Neural progenitor cell (in vitro differentiated cells): ENCODE measurements around the gene PCDHGA8. TPM values are rescaled to one million over a fixed set of nuclear protein-coding genes. Genes with fewer than 3 reads are reported as not detected.

ENCODE experiments used
- DNase-seq: peaks from one replicate; pipeline ENCODE4 v3.0.0-alpha.2; 2016; ENCODE audit warnings: low spot score
- H2AFZ ChIP-seq: fragments of 200-600 bp; sonication (generic); replicated peaks from 2 replicates; pipeline ENCODE4 v1.6.1; 2016; ENCODE audit warnings: antibody characterized with exemption
- H3F3A ChIP-seq: fragments of 200-600 bp; sonication (generic); 2 replicates; pipeline ENCODE4 v1.6.1; 2016; ENCODE audit warnings: antibody characterized with exemption, low read depth
- H3K27ac ChIP-seq: fragments of 200-600 bp; sonication (generic); 2 replicates; pipeline ENCODE4 v1.5.1; 2016; ENCODE audit warnings: mild to moderate bottlenecking
- H3K27me3 ChIP-seq: fragments of 200-600 bp; sonication (generic); 2 replicates; pipeline ENCODE4 v1.6.1; 2016; ENCODE audit warnings: mild to moderate bottlenecking, moderate library complexity
- H3K36me3 ChIP-seq: fragments of 200-600 bp; sonication (generic); 2 replicates; pipeline ENCODE4 v1.5.1; 2016
- H3K4me1 ChIP-seq: fragments of 200-600 bp; sonication (generic); 2 replicates; pipeline ENCODE4 v1.6.1; 2016; ENCODE audit warnings: mixed run types
- H3K4me2 ChIP-seq: fragments of 200-600 bp; sonication (generic); 2 replicates; pipeline ENCODE4 v1.6.1; 2016
- H3K4me3 ChIP-seq: fragments of 200-600 bp; sonication (generic); 2 replicates; pipeline ENCODE4 v1.5.1; 2016
- H3K79me2 ChIP-seq: fragments of 200-600 bp; sonication (generic); 2 replicates; pipeline ENCODE4 v1.6.1; 2016; ENCODE audit warnings: low read depth
- H3K9ac ChIP-seq: fragments of 200-600 bp; sonication (generic); 2 replicates; pipeline ENCODE4 v1.6.1; 2016
- H3K9me3 ChIP-seq: fragments of 200-600 bp; sonication (generic); 2 replicates; pipeline ENCODE4 v1.5.1; 2016; ENCODE audit warnings: low read depth
- H4K20me1 ChIP-seq: fragments of 200-600 bp; sonication (generic); 2 replicates; pipeline ENCODE4 v1.6.1; 2016; ENCODE audit warnings: low read depth
- H3K27ac Mint-ChIP-seq: 3 replicates; pipeline ENCODE4 v1.8.0; 2021; ENCODE audit warnings: mixed read lengths
- H3K27me3 Mint-ChIP-seq: 2 replicates; pipeline ENCODE4 v1.8.0; 2022; ENCODE audit warnings: low read depth, mild to moderate bottlenecking, inconsistent platforms, moderate library complexity, mixed read lengths; ENCODE audit not compliant: insufficient read depth
- H3K36me3 Mint-ChIP-seq: 3 replicates; pipeline ENCODE4 v1.8.0; 2021; ENCODE audit warnings: mixed read lengths
- H3K4me1 Mint-ChIP-seq: 3 replicates; pipeline ENCODE4 v1.8.0; 2021; ENCODE audit warnings: mixed read lengths
- H3K4me3 Mint-ChIP-seq: 3 replicates; pipeline ENCODE4 v1.8.0; 2021; ENCODE audit warnings: mild to moderate bottlenecking, moderate library complexity, mixed read lengths
- H3K9me3 Mint-ChIP-seq: 3 replicates; pipeline ENCODE4 v1.8.0; 2020; ENCODE audit warnings: mixed read lengths
- EZH2 ChIP-seq: fragments of 200-600 bp; sonication (generic); IDR thresholded peaks from 2 replicates; pipeline ENCODE4 v1.6.1; 2017; ENCODE audit warnings: antibody characterized with exemption, mild to moderate bottlenecking, moderate library complexity
- EZH2phosphoT487 ChIP-seq: fragments of 200-600 bp; sonication (generic); IDR thresholded peaks from 2 replicates; pipeline ENCODE4 v1.6.1; 2017; ENCODE audit warnings: antibody characterized with exemption
- total RNA-seq: library from RNA; depleted of rRNA; stranded (reverse); fragments of >200 nt; gene quantifications from 2 replicates; pipeline ENCODE4 v1.2.3, GENCODE V29; 2015; ENCODE audit warnings: low replicate concordance
- TF ChIP-seq, protein P1 (sequence below): fragments of 200-600 bp; sonication (generic); IDR thresholded peaks from 2 replicates; pipeline ENCODE4 v1.5.1; 2017; ENCODE audit warnings: antibody characterized with exemption, mild to moderate bottlenecking

The PCDHGA8 gene
- total RNA-seq, 1 donor from 2014 or later = 3.3 TPM

- no peak overlapping the region for H3K4me2 ChIP-seq
These were observed 6.2 kb downstream of the PCDHGA8 start for GRCh38 chr5:141398608-141399007.

DNA sequence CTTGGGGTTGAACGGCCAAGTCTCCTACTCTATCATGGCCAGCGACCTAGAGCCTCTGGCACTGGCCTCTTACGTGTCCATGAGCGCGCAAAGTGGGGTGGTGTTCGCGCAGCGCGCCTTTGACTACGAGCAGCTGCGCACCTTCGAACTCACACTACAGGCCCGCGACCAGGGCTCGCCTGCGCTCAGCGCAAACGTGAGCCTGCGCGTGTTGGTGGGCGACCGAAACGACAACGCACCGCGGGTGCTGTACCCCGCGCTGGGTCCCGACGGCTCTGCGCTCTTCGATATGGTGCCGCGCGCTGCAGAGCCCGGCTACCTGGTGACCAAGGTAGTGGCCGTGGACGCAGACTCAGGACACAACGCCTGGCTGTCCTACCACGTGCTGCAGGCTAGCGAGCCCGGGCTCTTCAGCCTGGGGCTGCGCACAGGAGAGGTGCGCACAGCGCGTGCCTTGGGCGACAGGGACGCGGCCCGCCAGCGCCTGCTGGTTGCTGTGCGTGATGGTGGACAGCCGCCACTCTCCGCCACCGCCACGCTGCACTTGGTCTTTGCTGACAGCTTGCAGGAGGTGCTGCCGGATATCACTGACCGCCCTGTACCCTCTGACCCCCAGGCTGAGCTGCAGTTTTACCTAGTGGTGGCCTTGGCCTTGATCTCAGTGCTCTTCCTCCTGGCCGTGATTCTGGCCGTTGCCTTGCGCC lies 7.3 kb downstream of the PCDHGA8 start:
- Histone ChIP-seq H3F3A (no peaks in the 10 kb centered on the region), H3K27me3 (no peaks in the 10 kb centered on the region), H3K4me3 (no peak overlapping the region), H3K27ac (no peak overlapping the region), H3K9ac (no peak overlapping the region), H3K36me3 (no peaks in the 10 kb centered on the region), H3K9me3 (peaks cover 27% of the 10 kb centered on the region), H2AFZ (no peak overlapping the region), H4K20me1 (no peaks in the 10 kb centered on the region), H3K4me2 (no peak overlapping the region), H3K4me1 (no peaks in the 10 kb centered on the region), H3K79me2 (no peaks in the 10 kb centered on the region)
- Mint-ChIP-seq H3K4me3 (no peak overlapping the region), H3K9me3 (peaks cover 62% of the 10 kb centered on the region), H3K36me3 (peaks cover 5% of the 10 kb centered on the region), H3K27me3 (no peaks in the 10 kb centered on the region), H3K4me1 (no peaks in the 10 kb centered on the region), H3K27ac (no peak overlapping the region)
- no peak for DNase-seq
- TF ChIP-seq EZH2 = no peak
- no peak for TF ChIP-seq EZH2phosphoT487
- TF ChIP-seq, protein P1, sequence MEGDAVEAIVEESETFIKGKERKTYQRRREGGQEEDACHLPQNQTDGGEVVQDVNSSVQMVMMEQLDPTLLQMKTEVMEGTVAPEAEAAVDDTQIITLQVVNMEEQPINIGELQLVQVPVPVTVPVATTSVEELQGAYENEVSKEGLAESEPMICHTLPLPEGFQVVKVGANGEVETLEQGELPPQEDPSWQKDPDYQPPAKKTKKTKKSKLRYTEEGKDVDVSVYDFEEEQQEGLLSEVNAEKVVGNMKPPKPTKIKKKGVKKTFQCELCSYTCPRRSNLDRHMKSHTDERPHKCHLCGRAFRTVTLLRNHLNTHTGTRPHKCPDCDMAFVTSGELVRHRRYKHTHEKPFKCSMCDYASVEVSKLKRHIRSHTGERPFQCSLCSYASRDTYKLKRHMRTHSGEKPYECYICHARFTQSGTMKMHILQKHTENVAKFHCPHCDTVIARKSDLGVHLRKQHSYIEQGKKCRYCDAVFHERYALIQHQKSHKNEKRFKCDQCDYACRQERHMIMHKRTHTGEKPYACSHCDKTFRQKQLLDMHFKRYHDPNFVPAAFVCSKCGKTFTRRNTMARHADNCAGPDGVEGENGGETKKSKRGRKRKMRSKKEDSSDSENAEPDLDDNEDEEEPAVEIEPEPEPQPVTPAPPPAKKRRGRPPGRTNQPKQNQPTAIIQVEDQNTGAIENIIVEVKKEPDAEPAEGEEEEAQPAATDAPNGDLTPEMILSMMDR = no peak

More at GRCh38 chr5:141398608-141399007, 6.2 kb downstream of the PCDHGA8 start:
- H3K27me3 ChIP-seq = no peaks in the 10 kb centered on the region
- no peaks in the 10 kb centered on the region for H4K20me1 ChIP-seq
- H3K9ac ChIP-seq = no peak overlapping the region
- Mint-ChIP-seq H3K9me3 (peaks cover 61% of the 10 kb centered on the region), H3K27me3 (no peaks in the 10 kb centered on the region), H3K4me1 (no peaks in the 10 kb centered on the region), H3K27ac (no peak overlapping the region), H3K4me3 (no peak overlapping the region), H3K36me3 (peaks cover 6% of the 10 kb centered on the region)
- TF ChIP-seq, protein P1 = no peak
- TF ChIP-seq EZH2phosphoT487 (no peak), EZH2 (no peak)
- DNase-seq = no peak
- H3F3A ChIP-seq = no peaks in the 10 kb centered on the region
- H2AFZ ChIP-seq = no peak overlapping the region
- no peaks in the 10 kb centered on the region for H3K79me2 ChIP-seq
- no peaks in the 10 kb centered on the region for H3K4me1 ChIP-seq
- peaks cover 3% of the 10 kb centered on the region for H3K36me3 ChIP-seq
- H3K4me3 ChIP-seq = no peak overlapping the region
- peaks cover 34% of the 10 kb centered on the region for H3K9me3 ChIP-seq
- H3K27ac ChIP-seq = no peak overlapping the region

DNA sequence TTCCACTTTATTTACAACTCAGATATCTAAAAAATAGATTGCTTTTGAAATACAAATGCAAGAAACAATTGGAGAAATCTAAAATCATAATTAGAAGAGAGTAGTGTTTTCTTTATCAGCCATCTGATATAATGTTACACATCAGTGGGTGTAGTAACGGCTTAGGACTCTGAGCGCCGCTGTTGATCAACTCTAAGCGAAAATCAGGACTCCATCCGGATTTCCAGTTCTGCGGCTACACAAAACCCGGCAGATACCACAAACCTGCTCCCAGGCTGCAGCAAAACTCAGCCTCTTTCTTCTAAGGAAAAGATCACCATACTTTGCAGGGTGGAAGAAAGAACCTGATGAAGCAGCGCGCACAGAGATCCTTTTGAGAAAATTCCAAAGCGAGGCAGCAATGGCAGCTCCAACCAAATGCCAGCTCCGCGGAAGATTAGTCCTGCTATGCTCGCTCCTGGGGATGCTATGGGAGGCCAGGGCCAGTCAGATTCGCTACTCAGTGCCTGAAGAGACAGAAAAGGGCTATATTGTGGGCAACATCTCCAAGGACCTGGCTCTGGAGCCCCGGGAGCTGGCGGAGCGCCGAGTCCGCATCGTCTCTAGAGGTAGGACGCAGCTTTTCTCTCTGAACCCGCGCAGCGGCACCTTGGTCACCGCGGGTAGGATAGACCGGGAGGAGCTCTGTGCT lies 10.3 kb downstream of the PCDHGA8 start, which contains the start of gene PCDHGA9:
Gene PCDHGA9, plus strand, starts transcription at position 226 of the 691 bp plus-strand sequence. Its CDS starts 175 bp downstream, at position 401.
- H3K9me3 Mint-ChIP-seq = peaks cover 61% of the 10 kb centered on the region

More for the DNA sequence above, 10.3 kb downstream of the PCDHGA8 start, which contains the start of gene PCDHGA9:
- DNase-seq = no peak
- H3K4me1 Mint-ChIP-seq = no peaks in the 10 kb centered on the region
- no peaks in the 10 kb centered on the region for H3K79me2 ChIP-seq
- no peaks in the 10 kb centered on the region for H4K20me1 ChIP-seq
- H3K27me3 Mint-ChIP-seq = no peaks in the 10 kb centered on the region
- H3K4me2 ChIP-seq = no peak within 1 kb of the TSS
- H3F3A ChIP-seq = peaks cover 4% of the 10 kb centered on the region
- peaks cover 13% of the 10 kb centered on the region for H3K36me3 Mint-ChIP-seq
- H3K4me3 Mint-ChIP-seq = no peak within 1 kb of the TSS
- no peak within 1 kb of the TSS for H2AFZ ChIP-seq
- TF ChIP-seq EZH2phosphoT487 = no peak
- TF ChIP-seq, protein P1 = peak; percentile 23
- no peaks in the 10 kb centered on the region for H3K27me3 ChIP-seq
- no peak within 1 kb of the TSS for H3K27ac ChIP-seq
- H3K36me3 ChIP-seq = no peaks in the 10 kb centered on the region
- no peak within 1 kb of the TSS for H3K4me3 ChIP-seq
- peaks cover 14% of the 10 kb centered on the region for H3K9me3 ChIP-seq
- H3K4me1 ChIP-seq = no peaks in the 10 kb centered on the region
- H3K27ac Mint-ChIP-seq = no peak within 1 kb of the TSS
- H3K9ac ChIP-seq = no peak within 1 kb of the TSS
